Activated CD4-positive, alpha-beta memory T cell treated with anti-CD3 and anti-CD28 coated beads, Interleukin-2, amount 10 ng/mL, durations not matched to agents 7 days and 5 days (primary cell): ENCODE data around the gene UROC1. TPM values are rescaled to one million over a fixed set of nuclear protein-coding genes. Genes with fewer than 3 reads are reported as not detected.
A peak's percentile ranks its signal among the peaks of the same experiment; 100 is the strongest.

ENCODE experiments used
- CTCF ChIA-PET: fragments of 350-600 bp; sonication (Branson Sonifier 250); formaldehyde crosslinking; loops from one replicate; lab custom pipeline; 2021; ENCODE audit warnings: antibody characterized with exemption, inconsistent platforms; lab: Charles Lee
- POLR2A ChIA-PET: fragments of 350-600 bp; sonication (Branson Sonifier 250); formaldehyde crosslinking; loops from one replicate; lab custom pipeline; 2021; ENCODE audit warnings: antibody characterized with exemption; lab: Charles Lee
- DNase-seq: peaks from one replicate; pipeline ENCODE4 v3.0.0-alpha.2; 2020
- H3K27ac Mint-ChIP-seq: one replicate; pipeline ENCODE4 v1.8.0; 2021; ENCODE audit warnings: mild to moderate bottlenecking, mixed read lengths
- H3K27me3 Mint-ChIP-seq: one replicate; pipeline ENCODE4 v1.8.0; 2021; ENCODE audit warnings: mixed read lengths
- H3K36me3 Mint-ChIP-seq: one replicate; pipeline ENCODE4 v1.8.0; 2021; ENCODE audit warnings: low read depth, mixed read lengths
- H3K4me1 Mint-ChIP-seq: one replicate; pipeline ENCODE4 v1.8.0; 2021; ENCODE audit warnings: mixed read lengths
- H3K4me3 Mint-ChIP-seq: one replicate; pipeline ENCODE4 v1.8.0; 2021; ENCODE audit warnings: mild to moderate bottlenecking, mixed read lengths
- H3K9me3 Mint-ChIP-seq: one replicate; pipeline ENCODE4 v1.8.0; 2021; ENCODE audit warnings: mixed read lengths
- total RNA-seq, 2 experiments: library from RNA; stranded (reverse); gene quantifications; one replicate each; pipeline ENCODE4 v1.2.3, GENCODE V29; 2021

The UROC1 gene
- not detected for total RNA-seq

GRCh38 chr3:126517291-126517951 is at the start of gene UROC1:
UROC1 (minus strand) TSS chr3:126517773; CDS start chr3:126517719, 54 bp downstream.
- ChIA-PET CTCF (no interaction called here), POLR2A (no interaction called here)
- no peaks in the 10 kb centered on the region for H3K9me3 Mint-ChIP-seq
- H3K4me1 Mint-ChIP-seq = no peaks in the 10 kb centered on the region
- H3K27ac Mint-ChIP-seq = no peak within 1 kb of the TSS
- peaks cover 5% of the 10 kb centered on the region for H3K27me3 Mint-ChIP-seq
- no peak within 1 kb of the TSS for H3K4me3 Mint-ChIP-seq
- H3K36me3 Mint-ChIP-seq = no peaks in the 10 kb centered on the region
- no peak for DNase-seq

GRCh38 chr3:126562737-126563276 is 45.2 kb upstream of the UROC1 start:
- no peak overlapping the region for H3K27ac Mint-ChIP-seq
- ChIA-PET CTCF (no interaction called here), POLR2A (no interaction called here)
- no peaks in the 10 kb centered on the region for H3K36me3 Mint-ChIP-seq
- H3K4me3 Mint-ChIP-seq = no peak overlapping the region
- no peaks in the 10 kb centered on the region for H3K4me1 Mint-ChIP-seq
- DNase-seq = no peak
- no peaks in the 10 kb centered on the region for H3K9me3 Mint-ChIP-seq
- peaks cover 20% of the 10 kb centered on the region for H3K27me3 Mint-ChIP-seq

GRCh38 chr3:126558336-126559071 is 40.9 kb upstream of the UROC1 start, which contains the start of gene C3orf22:
C3orf22 (minus strand) TSS chr3:126558932; CDS start chr3:126553390, 5,542 bp downstream.
- no peaks in the 10 kb centered on the region for H3K4me1 Mint-ChIP-seq
- DNase-seq = peak; percentile 10
- H3K4me3 Mint-ChIP-seq = no peak within 1 kb of the TSS
- H3K36me3 Mint-ChIP-seq = no peaks in the 10 kb centered on the region
- peaks cover 14% of the 10 kb centered on the region for H3K27me3 Mint-ChIP-seq
- ChIA-PET CTCF (no interaction called here), POLR2A (no interaction called here)
- no peaks in the 10 kb centered on the region for H3K9me3 Mint-ChIP-seq
- H3K27ac Mint-ChIP-seq = no peak within 1 kb of the TSS

DNA sequence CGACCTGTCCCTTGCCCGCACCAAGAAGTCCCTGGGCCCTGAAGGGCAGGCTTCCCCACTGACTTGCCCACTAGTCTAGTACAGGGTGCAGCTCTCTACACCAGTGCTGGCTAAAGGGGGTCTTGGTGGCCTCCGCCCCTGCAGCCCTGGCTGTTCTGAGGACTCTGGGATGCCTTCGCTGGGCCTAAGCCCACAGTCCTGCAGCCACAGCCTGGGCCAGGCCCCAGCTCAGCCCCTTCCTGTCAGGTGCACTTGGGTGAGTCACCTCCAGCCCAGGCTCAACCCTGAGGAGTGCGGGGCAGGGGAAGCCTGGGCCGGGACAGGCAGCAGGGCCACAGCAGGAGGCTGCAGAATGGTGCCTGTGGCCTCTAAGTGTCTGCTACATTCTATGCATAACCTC is 40.2 kb upstream of the UROC1 start:
- no peak for DNase-seq
- Mint-ChIP-seq H3K27ac (no peak overlapping the region), H3K4me3 (no peak overlapping the region), H3K27me3 (peaks cover 12% of the 10 kb centered on the region), H3K9me3 (no peaks in the 10 kb centered on the region), H3K4me1 (no peaks in the 10 kb centered on the region), H3K36me3 (no peaks in the 10 kb centered on the region)
- POLR2A ChIA-PET = no interaction called here
- CTCF ChIA-PET = no interaction called here

GRCh38 chr3:126557415-126557745 is 39.8 kb upstream of the UROC1 start:
- POLR2A ChIA-PET = no interaction called here

GRCh38 chr3:126556637-126557414 is 39.3 kb upstream of the UROC1 start:
- H3K9me3 Mint-ChIP-seq = no peaks in the 10 kb centered on the region
- DNase-seq = peak; percentile 6
- no peak overlapping the region for H3K4me3 Mint-ChIP-seq
- H3K27ac Mint-ChIP-seq = no peak overlapping the region
- H3K4me1 Mint-ChIP-seq = no peaks in the 10 kb centered on the region
- POLR2A ChIA-PET = no interaction called here
- CTCF ChIA-PET = no interaction called here
- peaks cover 5% of the 10 kb centered on the region for H3K27me3 Mint-ChIP-seq
- no peaks in the 10 kb centered on the region for H3K36me3 Mint-ChIP-seq

More at GRCh38 chr3:126557415-126557745, 39.8 kb upstream of the UROC1 start:
- H3K27ac Mint-ChIP-seq = no peak overlapping the region
- no peaks in the 10 kb centered on the region for H3K9me3 Mint-ChIP-seq
- H3K4me3 Mint-ChIP-seq = no peak overlapping the region
- DNase-seq = peak; percentile 11
- H3K4me1 Mint-ChIP-seq = no peaks in the 10 kb centered on the region
- H3K36me3 Mint-ChIP-seq = no peaks in the 10 kb centered on the region
- H3K27me3 Mint-ChIP-seq = peaks cover 10% of the 10 kb centered on the region
- CTCF ChIA-PET = no interaction called here

DNA sequence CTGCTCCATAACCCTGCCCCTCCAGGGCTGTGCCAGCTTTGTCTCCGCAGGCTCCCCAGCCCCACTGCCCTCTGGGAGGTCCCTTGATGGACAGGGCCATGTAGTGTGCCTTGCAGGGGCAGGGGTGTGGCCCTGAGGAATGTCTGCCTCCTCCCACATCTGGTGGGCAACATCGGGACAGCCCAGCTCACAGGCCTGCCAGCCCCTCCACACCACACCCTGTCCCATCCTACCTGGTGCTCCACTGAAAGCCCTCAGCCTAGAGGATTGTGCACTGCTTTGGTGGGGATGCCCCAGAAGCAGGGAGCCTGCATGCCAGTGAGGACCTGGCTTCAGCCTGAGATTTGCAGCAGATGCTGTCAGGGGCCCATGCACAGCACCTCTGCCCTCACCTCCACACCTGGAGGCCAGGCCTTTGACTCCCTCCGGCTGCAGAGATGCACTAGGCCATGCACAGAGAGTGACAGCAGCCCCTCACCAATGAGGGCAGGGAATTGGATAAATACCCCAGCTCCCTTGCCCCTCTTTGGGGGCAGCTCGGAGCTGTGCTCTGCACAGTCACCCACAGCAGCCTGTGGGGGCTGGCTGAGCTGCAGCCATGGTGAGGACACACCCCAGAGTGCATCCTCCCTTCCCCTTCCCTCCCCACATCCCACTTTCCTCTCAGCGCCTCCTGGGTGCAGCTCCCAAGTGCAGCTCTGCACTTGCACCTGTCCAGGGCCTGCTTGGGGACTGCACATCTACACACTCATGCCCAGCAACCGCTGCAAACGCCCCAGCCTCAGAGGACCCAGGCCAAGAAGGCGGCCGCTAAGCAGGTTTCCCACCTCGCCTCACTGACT is 38.4 kb upstream of the UROC1 start:
- Mint-ChIP-seq H3K9me3 (no peaks in the 10 kb centered on the region), H3K27ac (no peak overlapping the region), H3K4me1 (no peaks in the 10 kb centered on the region), H3K27me3 (peaks cover 1% of the 10 kb centered on the region), H3K36me3 (no peaks in the 10 kb centered on the region), H3K4me3 (no peak overlapping the region)
- ChIA-PET POLR2A (no interaction called here), CTCF (no interaction called here)
- peak; percentile 13 for DNase-seq

DNA sequence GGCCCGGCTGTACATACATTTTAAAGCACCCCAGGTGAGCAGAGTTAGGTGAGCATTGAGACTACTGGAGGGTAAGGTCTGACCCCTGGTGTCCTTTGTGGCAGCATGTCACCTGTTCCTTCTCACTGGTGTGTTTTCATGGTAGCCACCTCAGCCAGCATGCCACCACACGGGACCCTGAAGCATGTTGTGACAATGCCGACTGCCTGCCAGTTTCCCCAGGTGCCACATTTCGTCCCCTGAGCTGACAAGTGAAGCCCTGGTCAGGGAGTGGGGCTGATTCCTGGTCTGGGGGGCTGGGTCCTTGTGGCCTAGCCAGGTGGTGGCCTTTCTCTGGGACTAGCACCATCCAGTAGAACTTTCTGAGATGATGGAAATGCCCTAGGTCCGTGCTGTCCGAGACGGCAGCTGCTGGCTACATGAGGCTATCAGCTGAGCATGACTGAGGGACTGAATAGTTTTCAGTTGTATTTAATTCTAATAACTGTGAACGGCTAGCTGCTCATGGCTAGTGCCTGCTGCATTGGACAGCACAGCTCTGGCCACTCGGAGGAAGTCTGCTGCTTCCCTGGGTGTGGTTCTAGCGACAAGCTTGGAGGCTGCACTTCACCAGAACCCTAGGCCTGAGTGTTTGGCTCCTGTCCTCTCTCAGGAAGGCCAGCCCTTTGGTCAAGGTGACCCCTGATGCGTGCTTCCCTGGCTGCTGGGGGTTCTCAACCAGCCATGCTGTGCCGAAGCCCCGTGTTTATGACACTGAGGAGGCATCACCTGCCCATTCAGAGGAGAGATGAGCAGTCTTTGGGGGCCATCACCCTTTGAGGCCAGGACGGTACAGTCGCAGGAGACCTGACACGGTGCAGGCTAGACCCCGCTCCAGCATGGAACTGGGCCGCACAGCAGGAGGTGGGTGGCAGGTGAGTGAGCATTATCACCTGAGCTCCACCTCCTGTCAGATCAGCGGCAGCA is 37.3 kb upstream of the UROC1 start:
- ChIA-PET POLR2A (no interaction called here), CTCF (no interaction called here)
- DNase-seq = peak; percentile 12
- Mint-ChIP-seq H3K4me3 (no peak overlapping the region), H3K27ac (no peak overlapping the region), H3K9me3 (no peaks in the 10 kb centered on the region), H3K36me3 (no peaks in the 10 kb centered on the region), H3K4me1 (no peaks in the 10 kb centered on the region), H3K27me3 (peaks cover 2% of the 10 kb centered on the region)

DNA sequence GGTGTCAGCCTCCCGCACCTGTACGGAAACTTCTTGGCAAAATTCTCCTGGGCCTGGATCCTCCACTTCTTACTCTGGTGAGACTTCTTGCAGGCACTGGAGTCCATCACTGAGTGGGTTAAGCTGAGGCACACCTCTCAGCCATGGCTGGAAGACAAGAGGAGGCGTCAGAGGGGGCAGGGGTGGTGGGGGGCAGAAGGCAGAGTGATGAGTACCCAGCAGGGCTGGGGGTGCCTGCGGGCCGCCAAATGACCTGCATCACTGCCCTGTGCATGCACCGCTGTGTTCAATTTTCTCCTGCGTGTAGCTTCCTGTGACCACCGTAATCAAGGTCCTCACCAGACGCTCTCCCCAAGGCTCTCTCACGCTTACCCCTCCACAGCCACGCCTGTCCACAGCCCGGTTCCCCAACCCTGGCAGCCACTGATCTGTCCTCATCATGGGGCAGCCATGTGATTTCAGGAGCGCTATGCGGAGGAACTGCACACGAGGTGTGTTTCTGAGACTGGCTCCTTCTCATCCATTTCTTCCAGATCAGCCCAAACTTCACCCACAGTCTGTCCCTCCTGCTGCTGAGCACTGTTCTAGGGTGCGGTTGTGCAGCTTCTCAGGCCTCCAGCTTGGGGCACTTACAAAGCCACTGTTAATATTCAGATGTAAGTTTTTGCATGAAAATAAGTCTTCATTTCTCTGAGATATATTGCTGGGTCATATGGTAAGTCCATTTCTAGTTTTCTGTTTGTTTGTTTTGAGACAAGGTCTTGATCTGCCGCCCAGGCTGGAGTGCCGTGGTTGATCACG is 35.9 kb upstream of the UROC1 start:
- ChIA-PET CTCF (no interaction called here), POLR2A (no interaction called here)
- Mint-ChIP-seq H3K27ac (no peak overlapping the region), H3K4me1 (no peaks in the 10 kb centered on the region), H3K9me3 (no peaks in the 10 kb centered on the region), H3K27me3 (peaks cover 2% of the 10 kb centered on the region), H3K4me3 (no peak overlapping the region), H3K36me3 (no peaks in the 10 kb centered on the region)
- DNase-seq = peak; percentile 8

- CTCF ChIA-PET = no interaction called here
- H3K4me1 Mint-ChIP-seq = no peaks in the 10 kb centered on the region
- DNase-seq = peak; percentile 13
Measured at GRCh38 chr3:126552688-126553283, 35.2 kb upstream of the UROC1 start.

More at GRCh38 chr3:126552688-126553283, 35.2 kb upstream of the UROC1 start:
- POLR2A ChIA-PET = no interaction called here
- no peak overlapping the region for H3K4me3 Mint-ChIP-seq
- H3K27me3 Mint-ChIP-seq = peaks cover 2% of the 10 kb centered on the region
- no peak overlapping the region for H3K27ac Mint-ChIP-seq
- no peaks in the 10 kb centered on the region for H3K9me3 Mint-ChIP-seq
- no peaks in the 10 kb centered on the region for H3K36me3 Mint-ChIP-seq
